Measurements from ENCODE around the gene CCDC167. TPM values are rescaled to one million over a fixed set of nuclear protein-coding genes. Genes with fewer than 3 reads are reported as not detected.

The CCDC167 gene
- total RNA-seq, 1 donor from 2014 or later: 82.7 TPM

DNA sequence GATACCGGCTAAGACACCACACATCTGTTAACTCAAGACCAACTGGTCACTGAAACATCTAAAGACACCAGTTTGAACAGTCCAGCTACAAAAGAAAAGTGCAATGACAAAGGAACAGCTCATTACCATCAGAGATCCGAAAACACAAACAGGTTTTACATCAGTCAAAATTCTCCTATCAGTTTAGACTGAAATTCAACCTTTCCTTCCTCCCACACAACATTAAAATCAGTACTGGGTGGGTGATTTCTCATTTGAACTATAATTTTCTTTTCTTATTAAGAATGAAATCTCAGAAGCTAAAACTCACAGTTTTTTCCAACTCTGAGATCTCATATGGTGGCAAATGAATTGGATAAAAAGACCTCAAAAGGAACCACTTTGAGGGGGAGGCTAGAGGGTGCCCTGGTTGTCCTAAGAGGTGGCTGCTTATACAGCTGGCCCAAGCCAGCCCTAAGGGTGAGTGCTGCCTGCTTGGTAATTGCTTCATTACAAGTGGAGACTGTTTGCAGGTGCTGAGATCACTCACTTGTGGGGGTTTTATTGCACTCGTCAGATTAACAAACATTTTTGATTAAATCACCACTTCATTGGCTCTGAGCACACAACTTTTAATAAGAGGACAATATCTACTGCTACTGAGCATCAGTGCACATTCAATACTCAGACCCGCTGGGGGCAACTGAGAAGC is 4.3 kb downstream of the CCDC167 start:
- Histone ChIP-seq H3K4me3 (ENCODE audit: low read depth, low read length) (no peak overlapping the region), H3K27me3 (ENCODE audit: control insufficient read depth, insufficient read depth, low read length) (no peaks in the 10 kb centered on the region), H3K36me3 (ENCODE audit: control insufficient read depth, insufficient read depth, low read length) (no peaks in the 10 kb centered on the region)
- TF ChIP-seq, protein P1, sequence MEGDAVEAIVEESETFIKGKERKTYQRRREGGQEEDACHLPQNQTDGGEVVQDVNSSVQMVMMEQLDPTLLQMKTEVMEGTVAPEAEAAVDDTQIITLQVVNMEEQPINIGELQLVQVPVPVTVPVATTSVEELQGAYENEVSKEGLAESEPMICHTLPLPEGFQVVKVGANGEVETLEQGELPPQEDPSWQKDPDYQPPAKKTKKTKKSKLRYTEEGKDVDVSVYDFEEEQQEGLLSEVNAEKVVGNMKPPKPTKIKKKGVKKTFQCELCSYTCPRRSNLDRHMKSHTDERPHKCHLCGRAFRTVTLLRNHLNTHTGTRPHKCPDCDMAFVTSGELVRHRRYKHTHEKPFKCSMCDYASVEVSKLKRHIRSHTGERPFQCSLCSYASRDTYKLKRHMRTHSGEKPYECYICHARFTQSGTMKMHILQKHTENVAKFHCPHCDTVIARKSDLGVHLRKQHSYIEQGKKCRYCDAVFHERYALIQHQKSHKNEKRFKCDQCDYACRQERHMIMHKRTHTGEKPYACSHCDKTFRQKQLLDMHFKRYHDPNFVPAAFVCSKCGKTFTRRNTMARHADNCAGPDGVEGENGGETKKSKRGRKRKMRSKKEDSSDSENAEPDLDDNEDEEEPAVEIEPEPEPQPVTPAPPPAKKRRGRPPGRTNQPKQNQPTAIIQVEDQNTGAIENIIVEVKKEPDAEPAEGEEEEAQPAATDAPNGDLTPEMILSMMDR (IDR thresholded peaks at IDR 0.05; ENCODE audit: insufficient read depth, low read length, poor library complexity, severe bottlenecking): no peak
- no peak for DNase-seq (ENCODE audit: low read depth)

DNA sequence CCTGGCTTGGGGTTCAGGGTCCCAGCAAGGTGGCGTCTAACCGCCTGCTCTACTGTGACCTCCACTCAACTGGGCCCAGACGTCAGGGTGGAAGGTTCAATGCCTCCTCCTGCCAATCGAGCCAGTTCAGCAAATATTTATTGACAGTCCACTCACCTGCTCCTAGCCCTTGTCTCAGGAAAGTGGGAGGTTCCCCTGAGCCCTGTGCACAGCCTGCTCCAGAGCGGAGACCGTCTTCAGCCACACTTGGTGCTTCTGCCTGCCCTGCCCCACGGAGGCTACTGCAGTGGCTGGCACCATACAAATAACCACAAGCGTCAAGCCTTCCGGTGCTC is 6.1 kb downstream of the CCDC167 start:
- H3K4me3 ChIP-seq (ENCODE audit: low read depth, low read length): no peak overlapping the region
- H3K27me3 ChIP-seq (ENCODE audit: control insufficient read depth, insufficient read depth, low read length): no peaks in the 10 kb centered on the region
- no peaks in the 10 kb centered on the region for H3K36me3 ChIP-seq (ENCODE audit: control insufficient read depth, insufficient read depth, low read length)
- no peak for DNase-seq (ENCODE audit: low read depth)
- TF ChIP-seq, protein P1 (IDR thresholded peaks at IDR 0.05; ENCODE audit: insufficient read depth, low read length, poor library complexity, severe bottlenecking): no peak

DNA sequence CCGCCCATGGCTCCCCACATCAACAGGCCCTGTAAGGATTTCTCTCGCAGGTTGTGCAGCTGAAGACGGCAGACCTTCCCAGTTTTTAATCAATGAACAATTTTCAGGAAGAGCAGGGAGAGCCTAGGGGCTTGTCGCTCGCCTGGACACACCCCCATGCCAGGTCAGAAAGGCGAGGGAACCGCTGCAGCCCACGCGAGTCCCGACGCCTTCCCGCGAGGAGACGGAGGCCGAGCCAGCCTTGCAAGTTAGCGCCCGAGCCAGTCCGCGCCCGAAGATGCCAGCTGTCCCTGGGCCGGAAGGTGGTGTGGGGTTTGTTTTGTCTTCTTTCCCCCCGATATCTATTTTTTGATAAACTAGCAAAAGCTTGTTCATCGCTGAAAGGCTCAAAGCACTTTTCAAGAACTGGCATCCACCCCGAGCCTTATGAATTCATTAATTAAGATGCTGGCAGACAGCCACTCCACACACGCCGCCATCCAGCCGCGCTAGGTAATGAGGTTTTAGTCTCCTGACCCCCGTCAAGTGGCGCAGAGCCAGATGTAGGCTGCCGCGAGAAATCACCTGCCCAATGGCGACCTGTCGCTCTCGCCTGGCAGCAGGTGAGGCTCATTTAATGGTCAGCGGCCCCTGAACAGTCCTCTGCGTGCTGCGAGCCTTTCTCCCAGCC is 6.6 kb downstream of the CCDC167 start:
- H3K4me3 ChIP-seq (ENCODE audit: low read depth, low read length): no peak overlapping the region
- TF ChIP-seq, protein P1 (IDR thresholded peaks at IDR 0.05; ENCODE audit: insufficient read depth, low read length, poor library complexity, severe bottlenecking): no peak
- DNase-seq (ENCODE audit: low read depth): no peak
- H3K27me3 ChIP-seq (ENCODE audit: control insufficient read depth, insufficient read depth, low read length): no peaks in the 10 kb centered on the region
- H3K36me3 ChIP-seq (ENCODE audit: control insufficient read depth, insufficient read depth, low read length): no peaks in the 10 kb centered on the region

DNA sequence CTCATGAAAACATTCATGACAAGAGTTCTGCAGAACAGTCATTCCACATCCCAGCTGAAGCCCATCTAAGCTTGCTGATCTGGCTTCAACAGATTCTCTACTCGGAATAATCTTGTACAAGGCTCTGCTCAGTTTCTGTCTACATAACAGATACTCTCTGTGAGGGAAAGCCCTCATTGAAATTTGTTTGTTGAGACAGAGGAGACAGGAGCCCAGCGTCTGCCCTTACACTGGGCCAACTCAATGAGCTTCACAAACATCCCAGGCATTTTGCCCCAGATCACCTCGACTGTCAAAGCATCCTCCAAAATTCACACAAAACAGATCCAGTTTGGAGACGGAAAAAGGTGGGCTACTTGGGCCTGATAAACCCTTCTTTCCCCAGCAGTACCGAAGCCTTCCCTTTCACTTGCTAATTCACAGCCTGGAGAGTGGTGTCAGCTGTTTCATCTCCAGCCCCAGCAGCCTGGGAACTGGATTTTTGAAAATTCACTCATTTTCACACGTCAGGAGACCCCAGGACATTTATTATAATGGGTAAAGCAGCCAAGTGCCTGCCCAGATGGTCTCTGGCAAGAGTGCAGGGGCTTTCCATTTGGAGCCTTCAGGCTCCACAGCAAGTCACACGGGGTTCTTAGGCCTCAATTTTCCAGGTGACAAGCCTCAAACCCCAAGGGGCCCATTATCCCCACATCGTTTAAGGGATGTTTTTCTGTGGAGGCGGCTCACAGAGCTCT is 7.3 kb downstream of the CCDC167 start:
- H3K36me3 ChIP-seq (ENCODE audit: control insufficient read depth, insufficient read depth, low read length): no peaks in the 10 kb centered on the region
- DNase-seq (ENCODE audit: low read depth): no peak
- H3K27me3 ChIP-seq (ENCODE audit: control insufficient read depth, insufficient read depth, low read length): no peaks in the 10 kb centered on the region
- TF ChIP-seq, protein P1 (IDR thresholded peaks at IDR 0.05; ENCODE audit: insufficient read depth, low read length, poor library complexity, severe bottlenecking): no peak
- H3K4me3 ChIP-seq (ENCODE audit: low read depth, low read length): no peak overlapping the region

DNA sequence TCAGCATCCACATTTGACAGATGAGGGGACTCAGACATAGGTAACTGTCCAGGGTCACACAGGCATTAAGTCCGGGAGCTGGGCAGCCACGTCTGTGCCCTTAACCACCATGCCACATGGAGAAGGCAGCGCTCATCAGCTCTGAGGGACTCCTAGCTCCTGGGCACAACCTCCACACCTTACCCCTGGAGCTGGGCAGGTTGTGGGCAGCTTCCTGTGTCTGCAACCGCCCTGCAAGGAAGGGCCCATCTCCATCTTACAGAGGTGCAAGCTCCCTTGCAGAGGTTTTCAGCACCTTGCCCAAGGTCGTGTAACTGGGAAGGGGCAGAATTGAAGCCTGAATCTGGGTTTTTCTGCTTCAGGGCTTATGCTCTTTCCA is 7.9 kb downstream of the CCDC167 start:
- DNase-seq (ENCODE audit: low read depth): no peak
- TF ChIP-seq, protein P1 (IDR thresholded peaks at IDR 0.05; ENCODE audit: insufficient read depth, low read length, poor library complexity, severe bottlenecking): no peak
- Histone ChIP-seq H3K36me3 (ENCODE audit: control insufficient read depth, insufficient read depth, low read length) (no peaks in the 10 kb centered on the region), H3K27me3 (ENCODE audit: control insufficient read depth, insufficient read depth, low read length) (no peaks in the 10 kb centered on the region), H3K4me3 (ENCODE audit: low read depth, low read length) (no peak overlapping the region)
